ENCODE measurements around the gene ZC2HC1C. TPM values are rescaled to one million over a fixed set of nuclear protein-coding genes. Genes with fewer than 3 reads are reported as not detected.

ZC2HC1C gene
- total RNA-seq, 1 experiment from 2014 or later: 1.3 TPM

DNA sequence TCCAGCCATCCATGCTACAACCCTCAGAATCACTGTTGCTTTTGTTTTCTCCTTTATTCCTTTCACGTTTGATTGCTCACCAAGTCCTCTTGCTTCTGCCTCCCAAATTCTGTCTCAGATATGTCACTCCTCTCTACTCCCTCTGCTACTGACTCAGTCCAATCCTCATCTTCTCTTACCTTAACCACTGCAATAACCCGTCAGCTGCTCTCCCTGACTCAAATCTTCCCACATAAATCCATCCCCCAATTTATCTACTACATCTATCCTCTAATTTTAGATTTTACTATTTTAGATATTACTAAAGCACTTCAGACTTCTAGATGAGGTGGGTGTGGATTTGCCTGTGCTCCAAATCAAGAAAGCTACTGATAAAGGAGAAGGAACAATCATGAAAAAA is 43.6 kb upstream of the ZC2HC1C start:
- H3K27ac Mint-ChIP-seq (ENCODE audit: low read depth, unreplicated experiment): no peak overlapping the region
- TF ChIP-seq, protein P1, sequence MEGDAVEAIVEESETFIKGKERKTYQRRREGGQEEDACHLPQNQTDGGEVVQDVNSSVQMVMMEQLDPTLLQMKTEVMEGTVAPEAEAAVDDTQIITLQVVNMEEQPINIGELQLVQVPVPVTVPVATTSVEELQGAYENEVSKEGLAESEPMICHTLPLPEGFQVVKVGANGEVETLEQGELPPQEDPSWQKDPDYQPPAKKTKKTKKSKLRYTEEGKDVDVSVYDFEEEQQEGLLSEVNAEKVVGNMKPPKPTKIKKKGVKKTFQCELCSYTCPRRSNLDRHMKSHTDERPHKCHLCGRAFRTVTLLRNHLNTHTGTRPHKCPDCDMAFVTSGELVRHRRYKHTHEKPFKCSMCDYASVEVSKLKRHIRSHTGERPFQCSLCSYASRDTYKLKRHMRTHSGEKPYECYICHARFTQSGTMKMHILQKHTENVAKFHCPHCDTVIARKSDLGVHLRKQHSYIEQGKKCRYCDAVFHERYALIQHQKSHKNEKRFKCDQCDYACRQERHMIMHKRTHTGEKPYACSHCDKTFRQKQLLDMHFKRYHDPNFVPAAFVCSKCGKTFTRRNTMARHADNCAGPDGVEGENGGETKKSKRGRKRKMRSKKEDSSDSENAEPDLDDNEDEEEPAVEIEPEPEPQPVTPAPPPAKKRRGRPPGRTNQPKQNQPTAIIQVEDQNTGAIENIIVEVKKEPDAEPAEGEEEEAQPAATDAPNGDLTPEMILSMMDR (IDR thresholded peaks at IDR 0.05; ENCODE audit: unreplicated experiment): no peak
- no peaks in the 10 kb centered on the region for H3K4me1 Mint-ChIP-seq (ENCODE audit: insufficient read depth, unreplicated experiment)
- H3K9me3 Mint-ChIP-seq (ENCODE audit: unreplicated experiment): no peaks in the 10 kb centered on the region
- POLR2A ChIA-PET: no interaction called here
- DNase-seq (ENCODE audit: unreplicated experiment): no peak
- no peak overlapping the region for H3K4me3 Mint-ChIP-seq (ENCODE audit: unreplicated experiment)
- CTCF ChIA-PET: interaction anchor here (0.5 kb wide), 1 partner anchor 39 kb away, joined by 3 read pairs; no protein-coding TSS in a partner anchor
- peaks cover 49% of the 10 kb centered on the region for H3K36me3 Mint-ChIP-seq (ENCODE audit: insufficient read depth, unreplicated experiment)
- no peaks in the 10 kb centered on the region for H3K27me3 Mint-ChIP-seq (ENCODE audit: insufficient read depth, unreplicated experiment)
- intact Hi-C loops (cut with micrococcal nuclease): no loop called here
- no TSS peak for BruUV-seq (replicated peaks)

DNA sequence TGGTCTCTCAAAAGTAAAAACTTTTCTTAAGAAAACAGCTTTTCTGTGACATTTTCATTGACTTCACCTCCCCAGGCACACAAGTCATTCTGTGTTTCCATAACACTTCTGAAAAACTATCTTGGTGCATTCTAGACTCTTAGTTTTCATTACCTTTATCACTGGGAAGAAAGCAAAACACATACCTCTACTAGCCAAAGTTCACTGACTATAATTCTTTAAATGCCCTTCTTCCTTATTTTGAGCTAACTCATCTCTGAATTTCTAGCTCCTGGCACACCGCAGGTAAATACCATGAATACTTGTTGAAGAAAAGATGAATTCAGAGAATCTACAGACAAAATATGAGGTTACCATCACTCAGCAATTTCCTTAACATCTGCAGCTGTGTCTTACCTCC is 39.3 kb upstream of the ZC2HC1C start:
- H3K36me3 Mint-ChIP-seq (ENCODE audit: insufficient read depth, unreplicated experiment): peaks cover 69% of the 10 kb centered on the region
- TF ChIP-seq, protein P1 (IDR thresholded peaks at IDR 0.05; ENCODE audit: unreplicated experiment): no peak
- no peaks in the 10 kb centered on the region for H3K27me3 Mint-ChIP-seq (ENCODE audit: insufficient read depth, unreplicated experiment)
- ChIA-PET POLR2A (no interaction called here), CTCF (interaction anchor here (0.5 to 1.1 kb wide), 2 partner anchors 33 to 384 kb away, joined by 3 read pairs; no protein-coding TSS in a partner anchor)
- DNase-seq (ENCODE audit: unreplicated experiment): no peak
- no peak overlapping the region for H3K4me3 Mint-ChIP-seq (ENCODE audit: unreplicated experiment)
- no peak overlapping the region for H3K27ac Mint-ChIP-seq (ENCODE audit: low read depth, unreplicated experiment)
- no peaks in the 10 kb centered on the region for H3K9me3 Mint-ChIP-seq (ENCODE audit: unreplicated experiment)
- no TSS peak for BruUV-seq (replicated peaks)
- intact Hi-C loops (cut with micrococcal nuclease): no loop called here
- no peaks in the 10 kb centered on the region for H3K4me1 Mint-ChIP-seq (ENCODE audit: insufficient read depth, unreplicated experiment)

DNA sequence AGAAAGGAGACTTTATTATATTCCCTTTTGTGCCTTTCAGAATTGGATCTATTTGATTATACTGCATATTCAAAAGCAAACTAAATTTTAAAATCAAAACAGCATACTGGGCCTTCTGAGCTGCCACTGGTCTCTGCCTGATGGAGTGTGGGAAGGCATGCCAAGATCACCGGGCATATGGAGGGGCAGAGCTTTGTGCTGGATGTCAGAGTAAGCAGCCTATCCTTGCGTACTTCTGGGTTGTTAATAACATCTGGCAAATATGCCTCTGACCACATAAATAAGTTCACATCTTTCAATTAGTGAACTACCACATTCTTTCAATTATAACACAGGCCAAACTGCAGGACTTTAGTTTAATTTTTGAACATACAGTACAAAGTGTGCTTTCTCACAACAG is 36.5 kb upstream of the ZC2HC1C start:
- H3K27me3 Mint-ChIP-seq (ENCODE audit: insufficient read depth, unreplicated experiment): no peaks in the 10 kb centered on the region
- H3K4me1 Mint-ChIP-seq (ENCODE audit: insufficient read depth, unreplicated experiment): no peaks in the 10 kb centered on the region
- H3K36me3 Mint-ChIP-seq (ENCODE audit: insufficient read depth, unreplicated experiment): peaks cover 94% of the 10 kb centered on the region
- H3K4me3 Mint-ChIP-seq (ENCODE audit: unreplicated experiment): no peak overlapping the region
- ChIA-PET CTCF (interaction anchor here (0.7 kb wide), 1 partner anchor 77 kb away, joined by 4 read pairs; the partner anchor contains the start of gene PGF), POLR2A (interaction anchor here (1.1 kb wide), 1 partner anchor 127 kb away, joined by 3 read pairs; no protein-coding TSS in a partner anchor)
- BruUV-seq (replicated peaks): no TSS peak
- H3K9me3 Mint-ChIP-seq (ENCODE audit: unreplicated experiment): no peaks in the 10 kb centered on the region
- TF ChIP-seq, protein P1 (IDR thresholded peaks at IDR 0.05; ENCODE audit: unreplicated experiment): no peak
- intact Hi-C loops (cut with micrococcal nuclease): no loop called here
- H3K27ac Mint-ChIP-seq (ENCODE audit: low read depth, unreplicated experiment): no peak overlapping the region
- no peak for DNase-seq (ENCODE audit: unreplicated experiment)

DNA sequence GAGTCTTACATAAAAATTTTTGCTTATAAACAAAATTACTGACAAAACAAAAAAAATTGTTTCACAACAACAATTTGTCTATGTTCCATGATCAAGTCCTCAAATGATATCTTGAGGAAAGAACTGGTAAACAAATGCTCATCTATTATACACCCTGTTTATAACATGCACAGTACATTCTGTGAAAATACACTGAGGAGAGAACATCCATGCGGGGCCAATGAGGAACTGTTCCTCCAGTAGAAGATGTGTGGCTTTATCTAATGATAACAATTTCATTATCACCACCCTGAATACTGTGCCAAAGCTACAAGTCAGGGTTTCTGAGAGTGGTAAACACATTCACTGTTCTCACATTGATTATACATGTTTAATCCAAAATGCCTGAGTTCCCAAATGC is 28.9 kb upstream of the ZC2HC1C start:
- H3K36me3 Mint-ChIP-seq (ENCODE audit: insufficient read depth, unreplicated experiment): peaks cover 72% of the 10 kb centered on the region
- BruUV-seq (replicated peaks): no TSS peak
- POLR2A ChIA-PET: interaction anchor here (1.0 to 1.5 kb wide), 2 partner anchors 9 to 37 kb away, joined by 4 to 5 read pairs; partner anchors contain the start of gene EIF2B2
- no peaks in the 10 kb centered on the region for H3K9me3 Mint-ChIP-seq (ENCODE audit: unreplicated experiment)
- intact Hi-C loops (cut with micrococcal nuclease): no loop called here
- CTCF ChIA-PET: no interaction called here
- peaks cover 10% of the 10 kb centered on the region for H3K4me1 Mint-ChIP-seq (ENCODE audit: insufficient read depth, unreplicated experiment)
- no peak for DNase-seq (ENCODE audit: unreplicated experiment)
- no peak overlapping the region for H3K4me3 Mint-ChIP-seq (ENCODE audit: unreplicated experiment)
- no peak overlapping the region for H3K27ac Mint-ChIP-seq (ENCODE audit: low read depth, unreplicated experiment)
- TF ChIP-seq, protein P1 (IDR thresholded peaks at IDR 0.05; ENCODE audit: unreplicated experiment): no peak
- H3K27me3 Mint-ChIP-seq (ENCODE audit: insufficient read depth, unreplicated experiment): no peaks in the 10 kb centered on the region

Measured in MCF 10A (cell line).